GM18867 (cell line): ENCODE data around the gene IL23R.

Experiments
- ATAC-seq: cut with Tn5 transposase; IDR thresholded peaks from one replicate; pipeline ENCODE4 v1.9.1; 2021; ENCODE audit warnings: mild to moderate bottlenecking, moderate library complexity; ENCODE audit not compliant: unreplicated experiment

Gene IL23R

DNA sequence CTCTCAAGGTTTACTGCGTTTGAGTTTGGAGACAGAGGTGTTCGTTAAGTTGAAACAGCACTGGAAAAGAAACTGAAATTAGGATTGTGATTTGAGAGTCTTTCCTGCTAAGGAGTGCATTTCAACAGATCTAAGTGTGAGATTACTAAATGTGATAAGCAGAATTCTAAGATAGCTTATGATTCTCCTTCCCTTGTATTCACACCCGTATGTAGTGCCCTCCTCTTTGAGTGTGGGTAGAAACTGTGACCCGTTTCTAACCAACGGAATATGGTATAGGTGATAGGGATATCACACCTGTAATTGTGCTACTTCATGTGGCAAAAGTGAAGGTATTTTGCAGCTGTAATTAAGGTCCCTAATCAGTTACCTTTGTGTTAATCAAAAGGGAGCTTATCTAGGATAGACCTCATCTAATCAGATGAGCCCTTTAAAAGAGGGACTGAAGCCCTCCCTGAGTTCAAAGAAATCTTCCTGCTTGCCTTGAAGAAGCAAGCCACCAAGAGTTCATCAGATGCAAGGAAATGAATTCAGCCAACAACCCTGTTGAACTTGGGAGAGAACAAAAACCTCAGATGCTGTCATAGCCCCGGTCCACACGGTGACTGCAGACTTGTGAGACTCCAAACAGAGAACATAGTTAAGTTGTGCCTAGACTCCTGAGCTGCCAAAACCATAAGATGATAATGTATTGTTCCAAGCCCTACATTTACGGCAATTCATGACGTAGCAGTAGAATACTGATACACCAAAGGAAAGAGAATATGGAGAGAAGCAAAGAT, 128.8 kb downstream of the IL23R start:
- ATAC-seq: no peak

DNA sequence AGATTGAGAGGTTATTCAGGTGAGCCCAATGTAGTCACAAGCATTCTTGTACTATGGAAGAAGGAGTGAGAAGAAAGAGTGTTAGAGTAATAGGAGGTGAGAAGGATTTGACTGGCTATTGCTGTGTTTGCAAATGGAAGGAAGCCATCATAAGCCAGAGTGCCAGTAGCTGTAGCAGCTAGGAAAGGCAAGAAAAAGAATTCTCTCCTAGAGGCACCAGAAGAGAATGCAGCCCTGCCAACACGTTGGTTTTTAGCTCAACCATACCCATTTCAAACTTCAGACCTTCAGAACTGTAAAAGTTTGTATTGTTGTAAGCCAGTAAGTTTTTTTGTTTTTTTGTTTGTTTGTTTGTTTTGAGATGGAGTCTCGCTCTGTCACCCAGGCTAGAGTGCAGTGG, 132.5 kb downstream of the IL23R start:
- ATAC-seq: no peak

DNA sequence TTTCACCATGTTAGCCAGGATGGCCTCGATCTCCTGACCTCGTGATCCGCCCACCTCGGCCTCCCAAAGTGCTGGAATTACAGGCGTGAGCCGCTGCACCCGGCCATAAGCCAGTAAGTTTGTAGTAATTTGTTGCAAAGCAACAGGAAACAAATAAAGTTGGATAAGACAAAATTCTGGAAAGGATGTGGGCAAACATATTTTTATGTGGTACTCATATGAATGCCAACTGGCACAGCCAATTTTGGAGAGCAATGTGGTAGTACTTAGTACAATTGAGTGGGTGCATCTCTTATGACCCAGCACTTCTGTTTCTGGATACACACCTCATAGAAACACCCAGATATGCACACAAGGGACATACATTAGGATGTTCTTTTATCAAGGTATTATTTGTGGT, 133.0 kb downstream of the IL23R start:
- no peak for ATAC-seq

DNA sequence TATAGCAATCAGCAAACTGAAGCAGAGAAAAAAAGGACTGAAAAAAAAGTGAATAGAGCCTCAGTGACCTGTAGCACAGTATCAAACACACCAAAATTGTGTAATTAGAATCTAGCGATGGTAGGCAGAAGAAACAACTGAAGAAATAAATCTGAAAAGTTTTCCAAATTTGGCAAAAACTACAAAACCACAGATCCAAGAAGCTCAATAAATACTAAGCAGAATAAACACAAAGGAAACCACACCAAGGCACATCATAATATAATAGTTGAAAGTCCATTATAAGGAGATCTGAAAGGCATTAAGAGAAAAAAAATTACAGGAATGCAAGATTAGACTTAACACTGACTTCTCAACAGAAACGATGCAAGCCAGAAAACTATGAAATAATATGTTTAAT, 134.3 kb downstream of the IL23R start:
- no peak for ATAC-seq

DNA sequence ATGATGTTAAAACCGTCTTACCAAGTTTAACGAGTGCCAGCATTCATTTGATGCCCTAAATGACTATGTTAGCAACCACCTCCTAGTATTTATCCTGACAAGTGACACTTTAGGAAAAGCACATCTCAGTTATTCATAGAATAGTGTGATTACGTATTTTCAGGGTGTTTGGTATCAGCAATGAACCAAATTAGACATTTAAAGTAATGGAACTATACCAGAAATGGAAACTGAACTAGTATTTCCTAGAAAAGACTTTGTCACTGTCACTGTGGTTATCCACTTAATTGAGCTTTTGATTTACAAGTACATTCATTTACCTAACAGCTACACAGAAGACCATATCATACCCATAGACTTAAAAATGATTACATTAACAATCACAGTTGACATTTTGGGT, 137.8 kb downstream of the IL23R start:
- no peak for ATAC-seq

DNA sequence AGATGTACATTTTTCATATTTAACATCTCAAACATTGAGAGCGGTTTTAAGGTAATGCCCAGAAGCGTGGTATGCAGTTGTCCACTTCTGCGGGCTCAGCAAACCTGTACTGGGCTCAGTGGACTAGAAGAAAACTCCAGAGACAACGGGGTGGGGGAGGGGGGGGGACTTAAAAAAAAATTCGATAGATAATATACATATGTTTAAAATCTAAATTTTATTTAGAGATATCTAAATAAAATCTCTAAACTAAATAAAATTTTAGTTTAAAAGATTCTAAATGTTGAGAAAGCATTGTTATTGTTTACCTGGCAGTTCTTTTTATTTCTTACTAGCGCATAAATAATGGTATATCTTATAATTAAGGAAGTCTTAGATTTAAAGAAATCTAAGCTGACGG, 140.3 kb downstream of the IL23R start:
- no peak for ATAC-seq

DNA sequence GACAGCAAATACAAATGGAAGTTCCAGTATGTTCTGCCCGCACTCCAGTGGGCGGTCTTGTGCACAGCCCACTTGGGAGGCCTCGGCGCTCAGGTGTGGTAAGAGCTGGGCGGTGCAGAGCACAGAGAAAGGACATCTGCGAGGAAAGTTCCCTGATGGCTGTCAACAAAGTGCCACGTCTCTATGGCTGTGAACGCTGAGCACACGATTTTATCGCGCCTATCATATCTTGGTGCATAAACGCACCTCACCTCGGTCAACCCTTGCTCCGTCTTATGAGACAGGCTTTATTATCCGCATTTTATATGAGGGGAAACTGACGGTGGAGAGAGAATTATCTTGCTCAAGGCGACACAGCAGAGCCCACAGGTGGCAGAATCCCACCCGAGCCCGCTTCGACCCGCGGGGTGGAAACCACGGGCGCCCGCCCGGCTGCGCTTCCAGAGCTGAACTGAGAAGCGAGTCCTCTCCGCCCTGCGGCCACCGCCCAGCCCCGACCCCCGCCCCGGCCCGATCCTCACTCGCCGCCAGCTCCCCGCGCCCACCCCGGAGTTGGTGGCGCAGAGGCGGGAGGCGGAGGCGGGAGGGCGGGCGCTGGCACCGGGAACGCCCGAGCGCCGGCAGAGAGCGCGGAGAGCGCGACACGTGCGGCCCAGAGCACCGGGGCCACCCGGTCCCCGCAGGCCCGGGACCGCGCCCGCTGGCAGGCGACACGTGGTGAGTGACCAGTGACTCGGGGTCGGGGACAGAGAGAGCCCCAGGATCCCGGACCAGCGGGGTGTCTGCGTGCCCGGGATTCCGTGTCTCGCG, 141.2 kb downstream of the IL23R start, which contains the start of gene IL12RB2:
TSS of gene IL12RB2 (plus strand) at position 623 of the 810 bp plus-strand sequence. CDS start 12,496 bp downstream, outside the sequence.
- no peak for ATAC-seq

DNA sequence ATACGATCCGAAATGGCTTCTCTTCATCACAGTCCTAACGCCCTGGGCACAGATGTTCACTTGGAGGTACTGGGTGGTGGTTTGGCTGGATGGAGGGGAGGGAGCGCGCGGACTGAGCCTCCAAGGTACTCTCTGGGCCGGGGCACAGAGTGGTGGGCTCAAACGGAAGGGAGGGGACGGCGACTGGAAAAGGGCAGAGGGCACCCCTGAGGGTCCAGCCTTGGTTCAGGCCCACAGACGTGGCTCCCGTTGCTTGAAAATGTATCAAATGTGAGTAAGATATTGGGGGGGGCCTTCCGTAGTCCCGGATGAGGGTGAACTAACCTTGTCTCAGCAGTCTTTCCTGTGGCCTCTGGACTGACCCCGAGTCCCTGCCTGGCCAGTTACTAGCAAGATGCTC, 141.9 kb downstream of the IL23R start:
- ATAC-seq: no peak
